Bronchial epithelial cell (primary cell): ENCODE results near the gene EYA2. TPM values are rescaled to one million over a fixed set of nuclear protein-coding genes. Genes with fewer than 3 reads are reported as not detected.

Source experiments
- DNase-seq: peaks from one replicate; pipeline ENCODE4 v3.0.0-alpha.2; 2010; ENCODE audit warnings: low read depth
- FAIRE-seq: peaks from 2 replicates; lab custom pipeline; 2011; peaks lifted over from hg19 to GRCh38; lab: Jason Lieb, UNC
- H3K27me3 ChIP-seq: 2 replicates; pipeline ENCODE4 v1.5.1; 2011; ENCODE audit warnings: low read length; ENCODE audit not compliant: control insufficient read depth, insufficient read depth
- H3K36me3 ChIP-seq: 2 replicates; pipeline ENCODE4 v1.5.1; 2011; ENCODE audit warnings: low read length; ENCODE audit not compliant: control insufficient read depth, insufficient read depth
- H3K4me3 ChIP-seq: 2 replicates; pipeline ENCODE4 v1.5.1; 2011; ENCODE audit warnings: mild to moderate bottlenecking, low read depth, low read length, control low read depth
- total RNA-seq: library from RNA; depleted of rRNA; stranded (reverse); fragments of >200 nt; gene quantifications from 2 replicates; pipeline ENCODE4 v1.2.1, GENCODE V29; 2014
- TF ChIP-seq, protein P1 (sequence below): IDR thresholded peaks from 2 replicates; pipeline ENCODE4 v1.5.1; 2011; ENCODE audit warnings: mild to moderate bottlenecking, moderate library complexity, low read length, control low read depth, inconsistent platforms; ENCODE audit not compliant: insufficient read depth, severe bottlenecking

Gene EYA2
- total RNA-seq, 1 donor from 2014 or later: 8.4 TPM

DNA sequence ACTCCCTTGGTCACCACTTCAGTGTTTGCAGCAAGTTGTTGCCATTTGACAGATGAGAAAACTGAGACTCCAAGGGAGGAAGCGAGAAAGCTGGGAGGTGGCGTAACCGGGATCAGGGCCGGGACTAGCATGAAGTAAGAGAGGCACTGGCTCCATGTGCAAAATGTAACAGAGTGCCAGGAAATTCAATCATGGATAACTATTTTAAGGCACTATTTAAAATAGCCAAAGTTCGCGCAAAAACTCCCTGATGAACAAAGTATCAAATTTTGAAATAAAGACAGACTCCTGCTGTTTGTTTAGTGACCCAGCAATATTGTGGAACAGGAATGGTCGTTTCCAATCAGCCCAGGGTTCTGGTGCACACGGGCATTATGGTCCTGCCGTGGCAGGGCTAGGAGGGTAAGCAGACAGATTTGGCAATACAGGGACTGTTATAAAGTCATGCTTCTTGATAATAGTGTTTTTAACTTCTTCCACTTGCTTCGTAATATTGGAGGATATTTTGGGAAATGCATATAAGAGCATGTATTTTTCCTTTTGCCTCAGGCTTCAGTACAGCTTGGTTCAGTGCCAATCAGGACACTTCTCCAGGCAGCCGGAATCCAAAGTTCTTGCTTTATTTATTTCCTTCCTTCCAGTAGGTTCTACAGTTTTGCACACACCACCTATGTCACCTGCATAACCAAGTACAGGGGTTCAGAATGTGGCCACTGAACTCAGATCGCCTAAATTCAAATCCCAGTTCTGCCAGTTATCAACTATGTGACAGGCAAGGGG lies 141.6 kb downstream of the EYA2 start:
- Histone ChIP-seq H3K36me3 (no peaks in the 10 kb centered on the region), H3K27me3 (no peaks in the 10 kb centered on the region), H3K4me3 (no peak overlapping the region)
- FAIRE-seq (no peak), DNase-seq (no peak)
- TF ChIP-seq, protein P1, sequence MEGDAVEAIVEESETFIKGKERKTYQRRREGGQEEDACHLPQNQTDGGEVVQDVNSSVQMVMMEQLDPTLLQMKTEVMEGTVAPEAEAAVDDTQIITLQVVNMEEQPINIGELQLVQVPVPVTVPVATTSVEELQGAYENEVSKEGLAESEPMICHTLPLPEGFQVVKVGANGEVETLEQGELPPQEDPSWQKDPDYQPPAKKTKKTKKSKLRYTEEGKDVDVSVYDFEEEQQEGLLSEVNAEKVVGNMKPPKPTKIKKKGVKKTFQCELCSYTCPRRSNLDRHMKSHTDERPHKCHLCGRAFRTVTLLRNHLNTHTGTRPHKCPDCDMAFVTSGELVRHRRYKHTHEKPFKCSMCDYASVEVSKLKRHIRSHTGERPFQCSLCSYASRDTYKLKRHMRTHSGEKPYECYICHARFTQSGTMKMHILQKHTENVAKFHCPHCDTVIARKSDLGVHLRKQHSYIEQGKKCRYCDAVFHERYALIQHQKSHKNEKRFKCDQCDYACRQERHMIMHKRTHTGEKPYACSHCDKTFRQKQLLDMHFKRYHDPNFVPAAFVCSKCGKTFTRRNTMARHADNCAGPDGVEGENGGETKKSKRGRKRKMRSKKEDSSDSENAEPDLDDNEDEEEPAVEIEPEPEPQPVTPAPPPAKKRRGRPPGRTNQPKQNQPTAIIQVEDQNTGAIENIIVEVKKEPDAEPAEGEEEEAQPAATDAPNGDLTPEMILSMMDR: no peak

DNA sequence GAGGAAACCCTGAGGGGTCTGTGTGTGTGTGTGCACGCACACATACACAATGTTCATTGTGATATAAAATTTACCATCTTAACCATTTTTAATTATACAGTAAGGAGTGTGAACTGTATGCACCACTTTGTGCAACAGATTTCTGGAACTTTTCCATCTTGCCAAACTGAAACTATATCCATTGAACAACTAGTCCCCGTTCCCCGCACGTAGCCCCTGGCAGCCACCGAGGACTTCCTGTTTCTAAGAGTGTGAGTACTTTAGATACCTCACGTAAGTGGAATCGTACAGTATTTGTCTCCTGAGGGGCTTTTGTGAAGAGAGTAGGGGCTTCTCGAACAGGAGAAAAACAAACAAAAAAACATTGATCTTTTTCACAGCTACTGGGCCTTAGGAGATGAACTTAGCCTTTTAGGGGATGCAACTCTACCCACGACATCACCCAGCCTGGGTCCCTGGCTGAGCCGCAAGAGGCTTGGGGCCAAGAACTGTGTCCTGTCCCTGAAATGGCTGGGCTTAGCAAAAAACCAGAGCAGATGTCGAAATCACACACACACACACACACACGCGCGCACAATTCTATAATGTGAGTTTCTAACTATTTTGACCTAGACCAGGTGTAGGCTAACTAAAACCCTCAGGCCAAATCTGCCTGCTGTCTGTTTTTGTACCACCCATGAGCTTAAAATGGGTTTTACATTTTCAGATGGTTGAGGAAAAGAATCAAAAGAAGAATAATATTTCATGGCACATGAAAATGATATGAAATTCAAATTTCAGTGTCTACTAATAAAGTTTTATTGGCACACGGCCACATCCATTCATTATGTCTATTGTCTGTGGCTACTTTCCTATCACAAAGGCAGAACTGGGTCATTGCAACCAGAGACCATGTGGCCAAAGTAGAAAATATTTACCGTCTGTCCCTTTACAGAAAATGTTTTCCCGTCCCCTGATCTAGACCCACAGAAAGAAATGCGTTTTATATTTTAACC lies 144.2 kb downstream of the EYA2 start:
- Histone ChIP-seq H3K27me3 (no peaks in the 10 kb centered on the region), H3K36me3 (peaks cover 2% of the 10 kb centered on the region), H3K4me3 (no peak overlapping the region)
- FAIRE-seq: no peak
- no peak for DNase-seq
- TF ChIP-seq, protein P1: no peak

DNA sequence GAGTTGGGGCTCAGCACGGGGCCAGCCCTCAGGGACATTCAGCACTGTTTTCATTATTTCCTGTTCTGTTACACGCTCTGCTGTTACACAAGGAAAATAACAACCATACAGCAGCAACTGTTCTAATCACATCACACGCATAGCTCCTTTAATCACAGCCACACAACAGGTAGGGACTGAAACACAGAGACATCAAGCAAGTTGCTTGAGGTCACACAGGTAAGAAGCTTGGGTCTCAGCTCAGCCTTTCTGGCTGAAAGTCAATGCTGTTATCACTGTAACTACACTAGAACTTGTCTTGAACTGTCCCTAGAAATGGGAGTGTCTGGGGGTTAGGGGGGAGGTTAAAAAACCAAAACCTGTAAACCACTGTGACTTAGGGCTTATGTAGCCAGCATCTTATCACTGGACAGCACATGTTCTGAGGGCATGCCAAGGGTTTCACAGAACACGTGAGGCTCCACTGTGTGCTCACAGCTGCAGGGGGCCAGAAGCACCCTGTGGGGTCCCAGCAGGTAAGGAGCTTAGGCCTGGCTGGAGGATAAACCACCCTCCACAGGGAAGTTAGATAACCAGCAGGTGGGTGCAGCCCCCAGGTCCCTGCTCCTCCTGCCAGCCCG lies 146.0 kb downstream of the EYA2 start:
- FAIRE-seq (no peak), DNase-seq (no peak)
- H3K36me3 ChIP-seq: peaks cover 2% of the 10 kb centered on the region

DNA sequence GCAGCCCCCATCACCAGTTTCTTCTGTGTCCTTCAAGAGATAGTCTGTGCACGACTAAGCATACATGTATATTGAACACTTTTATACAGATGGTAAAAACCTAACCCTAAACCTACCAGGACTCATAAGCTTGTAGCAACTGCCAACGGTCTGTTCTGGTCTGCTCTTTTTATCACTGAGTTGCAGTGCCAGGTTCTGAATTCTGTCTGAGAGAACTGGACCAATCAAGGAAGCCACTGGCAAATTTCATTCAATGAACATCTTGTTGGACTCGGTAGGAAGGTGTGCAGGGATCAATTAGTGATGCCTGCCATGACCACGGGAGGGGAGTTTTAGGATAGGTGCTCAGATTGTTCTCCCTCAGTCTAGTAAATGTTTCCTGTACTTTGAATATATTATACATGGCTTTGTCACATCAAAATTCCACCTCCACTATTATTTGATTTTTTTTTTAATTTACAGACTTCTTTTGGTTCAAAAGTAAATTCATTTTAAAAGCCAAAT lies 146.8 kb downstream of the EYA2 start:
- Histone ChIP-seq H3K27me3 (no peaks in the 10 kb centered on the region), H3K4me3 (no peak overlapping the region), H3K36me3 (peaks cover 2% of the 10 kb centered on the region)
- no peak for FAIRE-seq
- TF ChIP-seq, protein P1: no peak
- DNase-seq: no peak

More for the DNA sequence above, 146.0 kb downstream of the EYA2 start:
- Histone ChIP-seq H3K27me3 (no peaks in the 10 kb centered on the region), H3K4me3 (no peak overlapping the region)
- TF ChIP-seq, protein P1: no peak

DNA sequence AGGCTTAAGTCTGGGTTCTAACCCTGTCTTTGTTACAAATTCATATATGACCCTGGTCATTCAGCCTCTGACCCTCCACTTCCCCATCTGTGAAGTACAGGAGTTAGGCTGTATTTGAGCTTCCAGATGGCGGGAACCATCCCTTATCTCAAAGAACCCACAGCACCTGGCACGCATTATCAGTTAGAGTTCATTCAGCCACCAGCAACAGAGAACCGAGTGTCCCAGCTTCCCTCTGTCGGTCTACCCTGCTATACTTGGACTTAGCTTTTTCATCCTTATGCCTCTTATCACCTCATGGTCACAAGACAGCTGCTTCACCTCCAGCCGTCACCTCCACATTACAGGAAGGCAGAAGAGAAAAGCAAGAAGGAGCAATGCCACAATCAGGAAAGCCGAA lies 147.8 kb downstream of the EYA2 start:
- DNase-seq: no peak
- Histone ChIP-seq H3K27me3 (no peaks in the 10 kb centered on the region), H3K36me3 (peaks cover 2% of the 10 kb centered on the region), H3K4me3 (no peak overlapping the region)
- FAIRE-seq: no peak
- TF ChIP-seq, protein P1: no peak
